ENCODE data around the gene KRT40.
A peak's percentile ranks its signal among the peaks of the same experiment; 100 is the strongest.

KRT40 gene

GRCh38 chr17:40995116-40995515 lies 11.0 kb upstream of the KRT40 start:
- DNase-seq = no peak

DNA sequence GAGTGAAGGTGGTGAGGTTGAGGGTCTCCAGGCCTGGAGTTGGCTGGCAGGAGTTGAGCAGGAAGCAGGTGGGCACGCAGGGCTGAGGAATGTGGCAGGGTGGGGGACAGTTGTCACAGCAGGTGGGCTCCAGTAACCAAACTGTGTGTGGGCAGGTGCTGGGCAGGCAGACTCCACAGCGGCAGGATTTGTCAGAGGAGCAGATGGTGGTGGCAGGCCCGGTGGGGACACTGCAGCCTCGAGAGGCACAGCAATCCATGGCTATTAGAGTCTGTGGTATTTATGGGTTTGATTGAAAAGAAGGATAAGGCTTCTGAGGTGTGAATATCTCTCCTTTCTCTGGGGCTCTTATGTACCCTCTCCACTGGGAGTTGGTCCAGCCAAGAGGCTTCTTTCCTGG lies 9.7 kb upstream of the KRT40 start, which contains the start of gene KRTAP3-3:
Gene KRTAP3-3 (minus strand): TSS at position 326 of the 400 bp plus-strand sequence. CDS start 67 bp downstream, at position 259.
- DNase-seq = peak; percentile 14

DNA sequence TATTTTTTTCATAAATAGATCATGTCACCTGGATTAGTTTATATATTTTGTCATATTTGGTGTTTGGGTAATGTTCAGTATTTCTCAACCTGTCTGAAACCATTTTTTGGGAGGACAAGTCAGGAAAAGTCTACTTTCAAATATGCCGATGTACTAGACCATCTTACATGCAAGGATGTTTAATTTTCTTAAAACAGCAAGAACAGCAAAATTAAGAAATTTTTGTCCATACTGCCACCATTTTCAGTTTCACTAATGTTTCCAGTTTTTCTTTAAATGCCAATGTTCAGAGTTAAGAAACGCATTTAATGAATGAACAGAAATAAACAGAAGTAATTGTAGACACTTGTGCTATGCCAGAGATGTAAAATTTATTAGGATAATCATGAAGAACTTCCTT lies 9.0 kb upstream of the KRT40 start:
- DNase-seq = no peak

DNA sequence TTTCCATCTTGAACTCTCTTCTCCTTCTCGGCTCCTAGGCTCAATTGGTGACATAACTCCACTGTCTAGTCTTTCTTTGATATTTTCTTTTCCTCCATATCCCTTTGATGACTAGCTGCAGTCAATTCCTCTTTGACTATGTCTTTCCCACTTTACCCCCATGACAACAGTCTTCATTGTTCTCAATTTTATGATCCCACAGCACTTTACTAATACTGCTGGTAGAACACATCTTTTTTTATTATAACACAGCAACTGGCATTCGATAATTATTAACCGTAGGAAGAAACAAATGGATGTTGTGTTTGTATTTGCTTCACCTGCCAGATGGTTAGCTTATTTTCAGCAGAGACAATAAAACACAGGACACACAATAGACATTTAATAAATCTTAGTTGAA lies 8.5 kb upstream of the KRT40 start:
- no peak for DNase-seq

- no peak for DNase-seq
These were observed 2.8 kb upstream of the KRT40 start for GRCh38 chr17:40986920-40987319.

DNA sequence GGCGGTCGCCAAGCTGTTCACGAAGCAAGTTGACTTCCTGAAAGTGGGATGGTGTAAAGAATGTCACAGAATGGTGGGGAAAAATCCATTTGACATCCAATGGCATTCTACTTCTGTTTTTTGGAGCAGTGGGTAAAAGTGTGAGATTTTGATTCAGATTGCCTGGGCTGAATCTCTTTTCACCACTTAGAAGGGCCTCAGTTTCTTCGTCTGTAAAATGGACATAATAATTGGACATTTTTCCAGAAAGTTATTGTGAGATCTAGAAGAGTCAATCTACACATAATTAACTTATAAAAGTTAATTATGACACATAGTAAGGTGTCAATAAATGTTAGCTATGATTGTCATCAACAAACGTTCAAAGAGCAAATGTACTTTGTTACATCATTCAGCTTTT lies 3.0 kb downstream of the KRT40 start:
- DNase-seq = no peak

DNA sequence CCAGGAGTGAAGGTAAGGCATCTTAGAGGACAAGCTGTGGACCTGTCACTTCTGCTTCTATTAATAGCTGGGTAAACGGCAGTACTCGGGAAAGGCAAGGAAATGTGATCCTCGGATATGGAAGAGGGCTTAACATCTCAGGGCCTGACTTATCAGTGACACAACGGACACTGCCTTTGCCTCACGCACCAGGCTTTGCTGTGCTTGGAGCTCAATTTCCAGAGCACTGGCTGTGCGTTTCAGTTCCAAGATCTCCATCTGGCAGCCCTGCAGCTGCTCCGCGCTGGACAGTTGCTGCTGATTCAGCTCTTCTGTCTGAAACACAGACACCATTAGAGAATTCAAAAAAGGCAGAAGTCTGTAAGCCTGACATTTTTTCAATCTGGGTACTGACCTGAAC lies 3.5 kb downstream of the KRT40 start:
- DNase-seq = no peak

DNA sequence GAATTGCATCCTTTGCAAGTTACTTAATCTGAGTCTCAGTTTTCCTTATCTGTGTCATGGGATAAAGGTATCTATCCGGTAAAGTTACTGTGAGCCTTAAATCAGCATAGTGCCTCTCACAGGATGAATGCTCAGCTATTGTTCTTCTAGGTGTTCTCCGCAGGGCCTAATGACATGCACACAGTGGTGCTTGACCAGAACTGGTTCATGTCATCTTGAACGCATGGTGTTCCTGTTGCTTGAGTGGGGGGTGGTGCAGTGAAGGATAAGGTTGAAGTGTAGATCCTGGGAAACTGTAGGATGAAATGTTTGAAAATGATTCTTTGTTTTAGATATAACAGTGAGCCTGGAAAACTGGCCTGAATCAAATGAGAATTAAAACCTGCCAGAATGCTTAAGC lies 4.0 kb downstream of the KRT40 start:
- DNase-seq = no peak

GRCh38 chr17:40978575-40979151 lies 5.5 kb downstream of the KRT40 start:
- DNase-seq = no peak

- DNase-seq = no peak
These were observed 8.6 kb downstream of the KRT40 start for GRCh38 chr17:40975516-40975915.

- no peak for DNase-seq
These were observed 9.8 kb downstream of the KRT40 start for GRCh38 chr17:40974366-40974765.

DNA sequence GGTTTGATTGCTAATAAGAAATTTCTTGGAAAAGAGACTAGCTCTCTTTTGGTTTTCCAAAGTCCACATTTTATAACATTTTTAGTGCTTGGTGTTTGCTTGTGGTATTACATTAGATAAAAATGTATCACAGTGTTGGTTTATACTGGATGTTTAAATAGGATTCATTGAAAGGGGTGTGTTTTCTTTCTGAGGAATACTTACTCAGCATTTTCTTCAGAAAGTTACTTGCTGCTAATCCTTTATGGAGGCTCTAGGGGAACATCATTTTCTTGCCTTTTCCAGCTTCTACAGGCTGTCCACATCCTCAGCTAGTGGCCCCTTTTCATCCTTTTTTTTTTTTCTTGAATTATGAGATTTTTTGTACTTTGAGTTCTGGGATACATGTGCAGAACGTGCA lies 16.5 kb downstream of the KRT40 start:
- DNase-seq = no peak

GRCh38 chr17:40966848-40967247 lies 17.3 kb downstream of the KRT40 start, which contains the start of gene KRT39:
TSS of gene KRT39 (minus strand) at chr17:40966948. CDS start at chr17:40966856, 92 bp downstream.
- DNase-seq = no peak

DNA sequence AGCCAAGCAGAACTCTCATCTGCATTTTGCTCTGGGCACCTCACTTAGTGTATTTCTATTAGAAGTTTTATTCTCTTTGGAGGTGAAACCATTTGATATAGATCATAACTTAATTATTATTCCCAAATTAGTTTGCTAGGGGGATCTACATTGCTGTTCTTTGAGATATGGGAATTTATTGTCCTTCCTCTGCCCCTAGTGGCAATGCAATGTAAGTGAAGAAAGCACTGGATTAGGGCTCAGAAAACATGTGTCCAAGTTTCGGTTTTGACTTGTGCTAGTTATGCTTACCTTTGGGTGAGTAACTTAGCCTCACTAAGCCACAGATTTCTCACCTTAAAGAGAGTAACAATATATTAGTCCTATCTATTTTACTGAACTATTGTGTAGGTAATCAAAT lies 20.3 kb downstream of the KRT40 start:
- DNase-seq = peak; percentile 16

- DNase-seq = no peak
These were observed 22.0 kb downstream of the KRT40 start for GRCh38 chr17:40962059-40962561.

DNA sequence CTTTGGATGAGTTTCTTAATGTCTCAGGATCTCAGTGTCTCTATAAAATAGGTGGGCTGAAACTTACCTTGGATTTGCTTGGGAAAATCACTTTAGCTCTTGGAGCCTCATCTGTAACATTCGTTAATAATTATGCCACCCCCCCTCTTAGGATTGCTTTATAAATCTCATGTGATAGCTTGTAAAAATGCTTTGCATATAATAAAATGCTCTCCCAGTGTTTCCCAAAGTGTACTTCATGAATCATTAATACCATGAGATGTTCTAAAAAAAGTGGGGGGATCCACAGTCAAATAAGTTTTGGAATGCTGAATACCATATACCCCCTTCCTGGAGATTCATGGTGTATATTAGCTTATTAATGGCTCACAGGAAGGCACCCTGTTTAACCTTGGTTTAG lies 22.5 kb downstream of the KRT40 start:
- no peak for DNase-seq

GRCh38 chr17:40960144-40960543 lies 24.0 kb downstream of the KRT40 start:
- no peak for DNase-seq

DNA sequence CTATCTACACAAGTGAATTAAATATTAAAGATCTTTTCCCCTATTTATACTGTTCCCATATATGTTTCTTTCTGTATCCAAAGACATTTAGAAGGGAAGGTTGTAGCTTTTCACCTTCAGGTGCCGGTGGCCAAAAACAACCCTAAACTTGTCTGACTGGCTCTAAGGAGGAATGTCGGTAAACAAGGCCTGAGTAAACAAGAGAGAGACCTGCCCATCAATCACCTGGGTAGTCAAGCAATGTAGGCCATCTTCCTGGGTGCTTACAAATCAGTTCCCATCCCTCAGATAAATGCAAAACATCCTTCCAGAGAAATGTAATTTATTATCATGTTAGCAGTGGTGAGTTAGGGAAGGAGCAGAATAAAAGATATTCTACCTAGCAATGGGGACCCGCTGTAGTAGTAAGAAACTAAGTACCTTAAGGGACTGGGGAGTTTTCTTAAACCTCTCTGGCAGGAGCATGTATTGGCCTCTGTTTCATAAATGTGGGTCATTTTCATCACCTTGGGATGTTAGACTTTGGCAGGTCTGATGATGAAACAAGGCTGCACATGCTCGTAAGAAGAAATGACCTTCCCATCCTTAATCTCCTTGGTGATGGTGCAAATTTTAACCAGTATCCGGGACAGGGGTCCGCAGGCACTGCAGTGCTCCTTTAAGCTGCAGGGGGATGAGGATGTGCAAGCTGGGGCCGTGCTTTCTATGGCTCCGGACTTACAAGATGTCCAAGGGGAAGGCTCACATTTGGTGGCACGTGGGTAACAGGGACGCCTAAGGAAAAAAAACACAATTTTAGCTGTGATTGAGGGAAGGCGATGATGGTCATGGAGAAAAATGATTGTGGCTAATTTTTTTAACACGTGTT lies 25.8 kb downstream of the KRT40 start:
- DNase-seq = no peak

DNA sequence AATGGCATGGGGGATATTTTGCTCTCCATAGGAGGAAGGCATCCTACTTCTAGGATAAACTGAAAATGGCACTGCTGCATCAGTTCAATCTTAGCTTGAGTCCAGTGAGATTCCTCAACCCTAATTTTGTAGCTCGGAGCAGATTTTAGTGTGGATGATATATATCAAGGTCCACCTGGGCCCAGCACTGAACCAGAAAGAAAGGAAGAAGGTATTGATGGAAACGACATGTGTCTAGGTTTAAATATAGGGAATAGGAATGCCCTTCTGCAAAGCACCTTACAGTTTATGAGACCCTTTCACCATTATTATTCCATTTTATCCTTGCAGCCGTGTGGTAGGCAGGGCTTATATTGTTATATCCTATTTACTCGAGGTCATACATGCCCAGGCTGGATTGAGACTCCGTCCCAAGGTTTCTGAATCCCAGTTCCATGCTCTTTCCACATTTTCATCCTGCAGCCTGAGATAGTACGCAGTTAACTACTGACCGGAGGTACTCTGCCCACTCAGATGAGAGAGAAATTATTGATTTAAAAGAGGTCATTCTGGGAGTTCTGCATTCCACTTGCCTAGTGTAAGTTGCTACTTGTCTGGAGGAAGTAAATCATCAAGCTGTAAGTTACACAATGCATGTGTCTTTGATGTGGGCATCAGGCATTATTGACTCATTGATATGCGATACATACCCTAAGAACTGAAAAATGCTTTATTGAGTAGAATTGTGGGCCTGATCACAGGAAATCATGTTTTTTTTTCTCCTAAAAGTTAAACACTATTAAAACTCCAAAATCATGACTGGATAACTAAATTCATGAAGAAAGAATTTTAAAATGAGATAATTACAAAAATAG lies 27.5 kb downstream of the KRT40 start:
- no peak for DNase-seq

GRCh38 chr17:40953881-40954280 lies 30.2 kb downstream of the KRT40 start:
- DNase-seq = no peak

DNA sequence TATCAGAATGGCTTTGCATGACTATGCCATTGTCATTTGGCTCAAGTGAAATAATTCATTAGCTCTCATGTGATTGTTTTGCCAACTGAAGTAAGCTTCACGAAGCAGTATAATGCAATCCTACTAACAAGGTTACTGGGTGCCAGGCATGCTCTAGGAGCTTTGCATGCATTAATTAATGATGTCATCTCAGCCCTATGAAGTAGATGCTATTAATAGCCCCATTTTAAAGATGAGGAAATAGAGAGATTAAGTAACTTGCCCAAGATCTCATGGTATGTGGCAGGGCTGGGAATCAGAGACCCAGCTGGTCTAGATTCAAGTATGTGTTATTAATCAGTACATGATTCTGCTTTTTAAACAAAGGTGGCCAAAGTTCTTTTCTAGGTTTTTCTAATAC lies 31.5 kb downstream of the KRT40 start:
- no peak for DNase-seq

- no peak for DNase-seq
These were observed 32.0 kb downstream of the KRT40 start for GRCh38 chr17:40952154-40952553.

DNA sequence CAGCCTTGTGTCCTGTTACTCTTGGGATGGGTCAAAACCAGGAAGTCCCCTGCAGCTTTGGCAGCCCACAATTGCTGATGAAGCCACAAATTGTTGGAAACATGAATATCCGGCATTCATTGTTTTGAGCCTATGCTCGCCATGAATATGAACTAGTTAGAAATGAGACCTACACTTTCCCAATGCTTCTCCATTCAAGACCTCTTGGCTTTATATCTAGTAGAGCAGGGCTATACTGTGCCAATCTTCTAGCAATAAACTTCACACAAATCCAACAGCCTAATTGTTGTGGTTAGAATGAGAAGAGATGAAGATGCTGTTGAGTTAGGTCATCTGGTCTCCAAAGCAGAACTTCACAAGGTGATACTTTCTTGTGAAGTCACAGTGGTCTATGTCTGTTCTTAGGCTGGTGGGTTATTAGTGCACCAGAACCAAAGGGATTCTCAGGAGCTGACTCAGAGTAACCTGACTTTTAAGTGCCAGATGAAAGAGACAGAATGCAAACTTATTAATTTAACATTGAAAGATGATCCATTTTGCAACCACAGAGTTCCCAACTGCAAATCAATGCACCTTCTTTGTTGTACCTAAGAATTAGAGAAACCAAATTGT lies 33.0 kb downstream of the KRT40 start:
- DNase-seq = no peak
